Tibial nerve (tissue), 4 donors: ENCODE results near the gene PPP1R1A. TPM values are rescaled to one million over a fixed set of nuclear protein-coding genes. Genes with fewer than 3 reads are reported as not detected.

Source experiments
- DNase-seq, 2 donors: peaks; one replicate each; pipeline ENCODE4 v3.0.0-alpha.2; 2019; ENCODE audit warnings: low spot score in 2 of 2
- H3K27ac ChIP-seq, 4 donors: fragments of 200-600 bp; sonication (generic) in 3 of 4; one replicate each; pipeline ENCODE4 v1.5.1; 2017 to 2019; ENCODE audit warnings: mild to moderate bottlenecking in 1 of 4
- H3K27me3 ChIP-seq, 2 donors: fragments of 200-600 bp; sonication (generic) in 1 of 2; one replicate each; pipeline versions ENCODE4 v1.5.1 to v1.6.0; 2017 to 2019
- H3K36me3 ChIP-seq, 3 donors: fragments of 200-600 bp; sonication (generic); one replicate each; pipeline ENCODE4 v1.5.1; 2018 to 2019
- H3K4me1 ChIP-seq, 4 donors: fragments of 200-600 bp; sonication (generic) in 3 of 4; one replicate each; pipeline ENCODE4 v1.5.1; 2017 to 2019
- H3K4me3 ChIP-seq, 4 donors: fragments of 200-600 bp; sonication (generic) in 3 of 4; one replicate each; pipeline ENCODE4 v1.5.1; 2017 to 2019; ENCODE audit warnings: mild to moderate bottlenecking in 1 of 4, moderate library complexity in 1 of 4
- H3K9me3 ChIP-seq, 4 donors: fragments of 200-600 bp; sonication (generic) in 3 of 4; one replicate each; pipeline ENCODE4 v1.5.1; 2017 to 2019
- EP300 ChIP-seq, 2 donors: sonication (generic); formaldehyde crosslinking; IDR thresholded peaks; one replicate each; pipeline ENCODE4 v1.6.1; 2017; ENCODE audit warnings: antibody characterized with exemption in 2 of 2, mild to moderate bottlenecking in 1 of 2
- POLR2A ChIP-seq, 2 donors: fragments of 450-650 bp; IDR thresholded peaks; one replicate each; pipeline ENCODE4 v1.6.1; 2017; ENCODE audit warnings: antibody characterized with exemption in 2 of 2, mild to moderate bottlenecking in 2 of 2, moderate library complexity in 2 of 2
- WGBS, 2 donors: methylation state at CpG; one replicate each; pipeline ENCODE4 v1.1.5; 2018; 5-methylcytosine and 5-hydroxymethylcytosine counted together
- total RNA-seq, 4 donors: library from RNA; depleted of rRNA; stranded (reverse); fragments of >200 nt; gene quantifications; one replicate each; pipeline ENCODE4 v1.1.0, GENCODE V29; 2016
- TF ChIP-seq, protein P1 (sequence below), 5 experiments: fragments of 200-600 bp in 3 of 5; fragments of 450-650 bp in 2 of 5; sonication (generic) in 3 of 5; IDR thresholded peaks; one replicate each; pipeline ENCODE4 v1.5.1; 2016 to 2019; ENCODE audit warnings: antibody characterized with exemption in 5 of 5, mild to moderate bottlenecking in 3 of 5, moderate library complexity in 2 of 5

The PPP1R1A gene
- total RNA-seq, 4 donors from 2014 or later: 26.1 to 77.6 (median 42.5) TPM

DNA sequence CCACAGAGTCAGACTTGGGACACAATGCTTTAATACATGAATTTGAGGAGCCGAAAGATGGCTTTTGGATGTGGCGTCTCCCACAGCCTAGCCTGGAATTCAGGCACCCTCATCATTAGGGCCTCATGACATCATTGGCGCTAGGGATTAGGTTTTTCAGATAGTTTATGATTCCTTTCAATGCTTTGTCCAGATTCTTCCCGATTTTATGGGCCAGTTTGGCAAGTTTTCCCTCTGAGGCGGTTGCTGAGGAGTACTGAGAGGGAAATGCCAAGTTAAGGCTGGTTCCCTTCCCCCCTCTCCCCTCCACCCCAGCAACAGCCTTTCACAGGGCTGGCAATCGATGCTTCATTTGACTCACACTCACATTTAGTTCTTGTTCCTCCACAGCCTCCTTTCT is 19.7 kb upstream of the PPP1R1A start:
- no peaks in the 10 kb centered on the region for H3K9me3 ChIP-seq
- H3K4me1 ChIP-seq: no peaks in the 10 kb centered on the region
- TF ChIP-seq, protein P1, sequence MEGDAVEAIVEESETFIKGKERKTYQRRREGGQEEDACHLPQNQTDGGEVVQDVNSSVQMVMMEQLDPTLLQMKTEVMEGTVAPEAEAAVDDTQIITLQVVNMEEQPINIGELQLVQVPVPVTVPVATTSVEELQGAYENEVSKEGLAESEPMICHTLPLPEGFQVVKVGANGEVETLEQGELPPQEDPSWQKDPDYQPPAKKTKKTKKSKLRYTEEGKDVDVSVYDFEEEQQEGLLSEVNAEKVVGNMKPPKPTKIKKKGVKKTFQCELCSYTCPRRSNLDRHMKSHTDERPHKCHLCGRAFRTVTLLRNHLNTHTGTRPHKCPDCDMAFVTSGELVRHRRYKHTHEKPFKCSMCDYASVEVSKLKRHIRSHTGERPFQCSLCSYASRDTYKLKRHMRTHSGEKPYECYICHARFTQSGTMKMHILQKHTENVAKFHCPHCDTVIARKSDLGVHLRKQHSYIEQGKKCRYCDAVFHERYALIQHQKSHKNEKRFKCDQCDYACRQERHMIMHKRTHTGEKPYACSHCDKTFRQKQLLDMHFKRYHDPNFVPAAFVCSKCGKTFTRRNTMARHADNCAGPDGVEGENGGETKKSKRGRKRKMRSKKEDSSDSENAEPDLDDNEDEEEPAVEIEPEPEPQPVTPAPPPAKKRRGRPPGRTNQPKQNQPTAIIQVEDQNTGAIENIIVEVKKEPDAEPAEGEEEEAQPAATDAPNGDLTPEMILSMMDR (IDR thresholded peaks at IDR 0.05): no peak
- TF ChIP-seq POLR2A (IDR thresholded peaks at IDR 0.05) (no peak), EP300 (IDR thresholded peaks at IDR 0.05) (no peak)
- no peak overlapping the region for H3K27ac ChIP-seq
- DNase-seq: no peak
- H3K4me3 ChIP-seq: no peak overlapping the region
- no peaks in the 10 kb centered on the region for H3K36me3 ChIP-seq
- no peaks in the 10 kb centered on the region for H3K27me3 ChIP-seq
- 49 to 68% methylated on average over 6 of the region's 6 CpGs for WGBS, 2 donors

DNA sequence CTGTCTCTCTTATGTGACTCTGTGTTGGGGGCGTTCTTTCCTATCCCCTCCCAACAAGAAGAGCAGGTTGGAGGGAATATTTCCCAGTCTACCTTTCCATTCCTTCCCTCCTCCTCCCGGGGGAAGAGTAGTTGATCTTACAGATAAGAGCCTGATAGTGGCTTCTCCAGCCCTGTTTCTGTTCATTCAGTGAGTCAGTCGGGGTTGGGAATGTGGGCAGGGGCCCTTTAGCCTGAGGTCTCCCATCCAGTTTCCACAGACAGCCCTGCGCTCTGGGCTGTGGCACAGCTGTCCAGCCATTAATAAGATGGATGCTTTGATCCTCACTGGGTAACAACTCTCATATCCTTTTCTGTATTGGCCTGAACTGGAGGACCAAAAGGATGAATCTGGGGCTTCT is 18.1 kb upstream of the PPP1R1A start:
- Histone ChIP-seq H3K27ac (no peak overlapping the region), H3K36me3 (no peaks in the 10 kb centered on the region), H3K4me3 (no peak overlapping the region), H3K27me3 (no peaks in the 10 kb centered on the region), H3K9me3 (no peaks in the 10 kb centered on the region), H3K4me1 (no peaks in the 10 kb centered on the region)
- TF ChIP-seq POLR2A (IDR thresholded peaks at IDR 0.05): no peak
- TF ChIP-seq, protein P1 (IDR thresholded peaks at IDR 0.05): no peak
- DNase-seq: no peak
- WGBS, 2 donors: 52 to 61% methylated on average over 3 to 4 of the region's 4 CpGs

DNA sequence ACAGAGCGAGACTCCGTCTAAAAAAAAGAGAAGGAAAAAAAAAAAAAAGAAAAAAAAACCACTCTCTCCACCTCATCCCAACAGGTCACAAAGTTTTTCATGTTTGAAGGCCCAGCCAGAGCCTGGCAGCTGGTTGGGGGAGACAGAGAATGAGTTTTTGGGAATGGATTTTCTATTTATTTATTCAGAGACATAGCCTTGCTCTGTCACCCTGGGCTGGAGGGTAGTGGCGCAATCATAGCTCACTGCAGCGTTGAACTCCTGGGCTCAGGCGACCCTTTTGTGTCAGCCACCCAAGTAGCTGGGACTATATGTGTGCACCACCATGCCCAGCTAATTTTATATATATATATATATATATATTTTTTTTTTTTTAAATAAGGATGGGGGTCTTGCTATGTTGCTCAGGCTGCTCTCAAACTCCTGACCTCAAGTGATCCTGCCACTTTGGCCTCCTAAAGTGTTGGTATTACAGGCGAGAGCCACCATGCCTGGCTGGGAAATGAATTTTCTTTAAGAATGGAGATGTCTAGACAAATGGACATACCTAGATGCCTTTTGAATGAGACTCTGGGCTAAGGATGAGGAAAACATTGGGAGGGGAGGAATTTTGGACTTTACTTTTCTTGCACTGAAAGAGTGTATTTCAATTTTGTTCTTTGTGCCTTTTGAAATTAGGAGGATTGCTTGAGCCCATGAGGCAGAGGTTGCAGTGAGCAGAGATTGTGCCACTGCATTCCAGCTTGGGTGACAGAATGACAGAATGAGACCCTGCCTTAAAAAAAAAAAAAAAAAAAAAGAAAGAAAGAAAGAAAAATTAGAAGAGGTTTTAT is 16.9 kb upstream of the PPP1R1A start:
- no peaks in the 10 kb centered on the region for H3K27me3 ChIP-seq
- no peaks in the 10 kb centered on the region for H3K4me1 ChIP-seq
- no peak overlapping the region for H3K27ac ChIP-seq
- no peak overlapping the region for H3K4me3 ChIP-seq
- 88 to 91% methylated on average over 6 of the region's 6 CpGs for WGBS, 2 donors
- TF ChIP-seq, protein P1 (IDR thresholded peaks at IDR 0.05): no peak
- no peak for TF ChIP-seq EP300 (IDR thresholded peaks at IDR 0.05)
- no peak for TF ChIP-seq POLR2A (IDR thresholded peaks at IDR 0.05)
- no peaks in the 10 kb centered on the region for H3K36me3 ChIP-seq
- no peaks in the 10 kb centered on the region for H3K9me3 ChIP-seq
- DNase-seq: no peak

DNA sequence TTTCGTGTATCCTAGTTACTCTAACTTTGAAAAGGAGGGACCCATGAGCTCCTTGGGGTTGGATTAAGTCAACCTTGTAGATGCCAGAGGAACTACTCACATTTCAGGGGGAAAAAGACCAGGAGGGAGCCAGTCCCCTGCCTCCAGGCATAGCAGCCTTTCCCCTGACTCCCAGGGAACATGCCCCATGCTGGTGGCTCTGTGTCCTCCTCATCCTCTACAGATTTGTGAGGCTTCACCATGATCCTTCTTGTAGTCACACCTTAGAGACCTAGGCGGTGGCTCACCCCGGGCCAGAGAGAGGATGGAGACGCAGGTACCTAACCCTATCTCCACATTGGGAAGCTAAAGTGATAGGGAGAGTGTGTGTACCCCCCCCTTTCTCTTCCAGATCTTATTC is 16.0 kb upstream of the PPP1R1A start:
- no peak for DNase-seq
- 95 to 98% methylated on average over 4 of the region's 4 CpGs for WGBS, 2 donors
- Histone ChIP-seq H3K27ac (no peak overlapping the region), H3K4me1 (no peaks in the 10 kb centered on the region), H3K36me3 (no peaks in the 10 kb centered on the region), H3K27me3 (no peaks in the 10 kb centered on the region), H3K9me3 (no peaks in the 10 kb centered on the region), H3K4me3 (no peak overlapping the region)
- TF ChIP-seq, protein P1 (IDR thresholded peaks at IDR 0.05): no peak
- TF ChIP-seq EP300 (IDR thresholded peaks at IDR 0.05) (no peak), POLR2A (IDR thresholded peaks at IDR 0.05) (no peak)

DNA sequence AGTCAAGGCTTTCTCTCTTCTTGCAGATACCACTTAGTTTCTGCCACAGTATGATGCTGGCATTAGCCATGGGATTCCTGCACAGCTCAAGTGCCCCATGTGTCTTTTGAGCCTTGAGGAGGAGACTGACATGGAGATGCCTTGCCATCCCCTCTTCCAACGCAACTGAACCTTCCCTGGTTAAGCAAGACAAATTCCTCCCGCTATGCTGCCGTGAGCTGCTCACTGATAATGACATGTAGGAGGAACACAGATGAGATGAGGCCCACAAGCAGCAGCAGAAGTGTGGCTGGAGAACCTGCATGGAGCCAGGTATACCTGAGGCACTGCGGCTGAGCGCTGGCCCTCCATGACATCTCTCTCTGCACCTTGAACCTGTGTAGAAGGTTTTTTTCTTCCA is 15.4 kb upstream of the PPP1R1A start:
- Histone ChIP-seq H3K27ac (no peak overlapping the region), H3K36me3 (no peaks in the 10 kb centered on the region), H3K27me3 (no peaks in the 10 kb centered on the region), H3K9me3 (no peaks in the 10 kb centered on the region), H3K4me3 (no peak overlapping the region), H3K4me1 (no peaks in the 10 kb centered on the region)
- TF ChIP-seq EP300 (IDR thresholded peaks at IDR 0.05) (no peak), POLR2A (IDR thresholded peaks at IDR 0.05) (no peak)
- TF ChIP-seq, protein P1 (IDR thresholded peaks at IDR 0.05): no peak
- WGBS, 2 donors: 88 to 93% methylated on average over 5 of the region's 5 CpGs
- no peak for DNase-seq
